HG03378 (cell line): ENCODE measurements around the gene GNAL.
"Not testable (repeated sequence)": the region's sequence is repeated elsewhere in the genome, so short reads cannot be mapped to it uniquely, and the experiment has no call there.

Source experiments
- ATAC-seq: cut with Tn5 transposase; IDR thresholded peaks from one replicate; pipeline ENCODE4 v1.9.1; 2021; ENCODE audit warnings: mild to moderate bottlenecking, moderate library complexity; ENCODE audit not compliant: unreplicated experiment

The GNAL gene

DNA sequence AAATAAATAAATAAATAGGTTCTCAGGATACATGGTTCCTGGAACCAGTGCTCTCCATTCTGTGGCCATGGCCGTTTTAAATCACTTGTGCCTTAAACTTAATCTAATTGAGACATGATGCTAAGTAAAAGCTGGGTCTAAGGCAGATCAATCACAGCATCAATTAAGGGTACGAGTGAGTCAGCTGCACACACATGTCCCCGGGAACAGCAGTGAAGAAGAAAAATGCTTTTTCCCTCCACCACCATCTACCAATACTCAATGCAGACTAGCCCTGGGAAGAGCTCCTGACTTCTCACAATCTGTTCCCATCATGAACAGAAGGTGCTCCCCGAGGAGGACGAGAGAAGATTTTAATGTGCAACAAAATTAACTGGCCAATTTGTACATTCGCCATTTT lies 155.4 kb downstream of the GNAL start:
- no peak for ATAC-seq

DNA sequence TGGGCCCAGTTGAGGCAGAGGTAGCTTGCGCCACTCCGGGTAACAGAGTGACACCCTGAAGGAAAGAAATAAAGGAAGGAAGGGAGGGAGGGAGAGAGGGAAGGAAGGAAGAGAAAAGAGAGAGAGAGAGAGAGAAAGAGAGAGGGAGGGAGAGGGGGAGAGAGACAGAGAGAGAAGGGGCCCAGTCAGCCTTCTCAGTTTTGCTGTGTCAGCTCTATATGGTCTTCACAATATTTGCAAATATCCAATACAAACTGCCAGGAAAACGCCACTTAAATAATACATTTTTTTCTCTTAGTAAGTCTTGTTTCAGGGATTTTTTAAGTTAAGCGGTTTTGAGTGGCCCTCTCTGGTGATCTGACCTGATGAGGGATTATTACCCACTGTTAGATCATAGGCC lies 156.6 kb downstream of the GNAL start:
- ATAC-seq = no peak

DNA sequence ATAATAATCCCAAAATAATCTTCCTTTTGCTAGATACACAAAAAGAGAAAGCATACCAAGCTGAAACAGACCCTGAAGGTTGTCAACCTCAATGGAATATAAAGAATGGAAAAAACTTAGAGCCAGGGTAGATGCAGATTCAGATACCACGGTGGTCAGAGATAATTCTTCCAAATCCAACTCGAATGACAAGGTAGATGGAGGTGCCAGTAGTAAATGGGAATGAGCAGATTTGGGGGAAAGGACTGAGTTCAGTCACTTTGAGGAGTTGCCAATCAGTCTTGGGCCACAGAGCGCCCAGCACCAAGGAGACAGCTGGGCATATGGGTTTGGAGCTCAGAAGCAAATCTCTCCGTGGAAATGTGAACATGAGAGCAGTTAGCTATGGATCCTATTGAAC lies 158.7 kb downstream of the GNAL start:
- no peak for ATAC-seq

DNA sequence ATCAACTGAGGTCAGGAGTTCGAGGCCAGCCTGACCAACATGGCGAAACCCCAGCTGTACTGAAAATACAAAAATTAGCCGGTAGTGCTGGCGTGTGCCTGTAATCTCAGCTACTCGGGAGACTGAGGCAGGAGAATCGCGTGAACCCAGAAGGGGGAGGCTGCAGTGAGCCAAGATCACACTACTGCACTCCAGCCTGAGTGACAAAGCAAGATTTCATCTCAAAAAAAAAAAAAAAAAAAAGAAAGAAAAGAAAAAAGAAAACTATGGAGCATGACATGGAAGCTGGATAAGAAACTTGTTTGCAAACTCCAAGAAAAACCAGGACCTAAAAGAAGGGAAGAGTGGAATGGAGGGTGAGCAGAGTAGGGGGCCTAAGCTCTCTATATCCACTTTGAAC lies 160.2 kb downstream of the GNAL start:
- no peak for ATAC-seq

DNA sequence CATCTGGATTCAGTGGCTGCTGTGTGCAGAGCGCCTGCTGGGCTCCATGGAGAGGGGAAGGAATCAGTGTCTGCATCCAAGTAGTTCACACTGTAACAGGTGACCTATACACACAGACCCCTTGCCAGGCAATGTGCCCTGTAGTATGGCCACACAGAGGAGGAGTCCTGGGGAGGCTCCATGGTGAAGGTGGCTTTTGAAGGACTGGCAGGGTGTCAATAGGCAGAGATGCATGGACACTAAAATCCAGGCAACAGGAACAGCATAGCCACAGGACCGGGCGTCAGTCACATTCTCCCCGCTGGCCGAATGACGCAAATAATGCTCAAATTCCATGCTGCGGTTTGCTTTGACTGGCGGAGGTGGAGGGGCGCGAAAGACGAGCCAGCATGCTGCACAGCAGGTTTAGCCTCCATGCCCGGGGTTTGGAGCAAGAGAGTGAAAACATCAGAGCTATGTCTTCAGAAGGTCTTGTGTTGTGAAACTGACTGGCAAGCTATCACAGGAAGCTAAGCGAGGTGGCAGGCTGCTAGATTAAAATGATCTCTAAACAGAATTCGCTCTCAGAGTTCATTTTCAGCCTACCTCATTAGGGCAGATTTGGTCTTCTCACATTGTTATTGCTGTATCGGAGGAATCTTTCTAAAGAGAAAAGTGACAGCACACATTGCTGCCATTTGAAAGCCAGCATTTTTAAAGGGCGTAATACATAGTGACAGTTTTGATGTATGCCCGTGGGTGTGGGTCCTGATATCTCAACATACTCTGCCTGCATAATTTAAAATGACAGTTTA lies 161.0 kb downstream of the GNAL start:
- ATAC-seq = no peak

DNA sequence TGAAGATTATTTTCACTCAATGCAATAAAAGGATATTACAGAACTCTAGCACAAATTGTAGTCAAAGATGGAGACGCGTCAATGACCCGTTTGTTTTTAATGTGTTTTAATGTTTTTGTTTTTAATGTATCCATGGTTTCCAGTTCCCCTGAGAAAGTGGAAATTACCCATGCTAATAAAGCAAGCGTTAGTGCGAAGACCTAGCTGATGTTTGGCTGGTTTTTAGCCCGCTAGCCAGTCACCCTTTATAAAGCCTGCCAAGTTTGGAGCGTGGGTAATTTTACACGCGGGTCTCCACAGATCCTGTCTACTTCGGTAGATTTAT lies 161.7 kb downstream of the GNAL start:
- ATAC-seq = peak; percentile 45

DNA sequence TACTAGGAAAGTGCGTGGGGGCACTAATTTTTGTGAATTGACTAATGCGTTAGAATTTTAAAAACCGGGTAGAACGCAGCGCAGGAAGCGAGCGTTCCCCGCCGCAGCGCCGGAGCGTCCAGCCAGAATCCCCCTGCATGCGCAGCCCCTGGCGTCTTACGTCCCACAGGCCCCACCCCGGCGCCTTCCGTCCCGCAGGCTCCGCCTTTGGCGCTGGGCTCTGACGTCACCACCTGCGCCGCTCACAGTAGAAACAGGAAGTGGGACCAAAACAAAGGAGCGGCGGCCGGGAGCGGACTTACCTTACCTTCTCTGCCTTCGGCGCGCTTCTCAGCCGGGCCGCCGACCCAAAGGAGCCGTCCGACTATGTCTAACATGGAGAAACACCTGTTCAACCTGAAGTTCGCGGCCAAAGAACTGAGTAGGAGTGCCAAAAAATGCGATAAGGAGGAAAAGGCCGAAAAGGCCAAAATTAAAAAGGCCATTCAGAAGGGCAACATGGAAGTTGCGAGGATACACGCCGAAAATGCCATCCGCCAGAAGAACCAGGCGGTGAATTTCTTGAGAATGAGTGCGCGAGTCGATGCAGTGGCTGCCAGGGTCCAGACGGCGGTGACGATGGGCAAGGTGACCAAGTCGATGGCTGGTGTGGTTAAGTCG lies 162.2 kb downstream of the GNAL start, which contains the start of gene CHMP1B:
Gene CHMP1B, plus strand, starts transcription at position 268 of the 660 bp plus-strand sequence. Its CDS starts 99 bp downstream, at position 367.
- ATAC-seq = peak; percentile 85

DNA sequence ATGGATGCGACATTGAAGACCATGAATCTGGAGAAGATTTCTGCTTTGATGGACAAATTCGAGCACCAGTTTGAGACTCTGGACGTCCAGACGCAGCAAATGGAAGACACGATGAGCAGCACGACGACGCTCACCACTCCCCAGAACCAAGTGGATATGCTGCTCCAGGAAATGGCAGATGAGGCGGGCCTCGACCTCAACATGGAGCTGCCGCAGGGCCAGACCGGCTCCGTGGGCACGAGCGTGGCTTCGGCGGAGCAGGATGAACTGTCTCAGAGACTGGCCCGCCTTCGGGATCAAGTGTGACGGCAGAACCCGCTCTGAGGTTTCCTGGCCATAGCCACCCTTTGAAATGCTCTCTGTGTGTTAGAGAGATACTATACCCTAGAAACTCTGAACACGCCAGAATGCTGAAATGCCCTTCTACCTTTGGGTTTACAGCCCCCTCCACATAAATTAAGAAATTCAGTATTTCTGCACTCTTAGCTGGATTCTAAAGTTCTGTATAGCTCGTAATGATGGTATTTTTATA lies 162.8 kb downstream of the GNAL start:
- ATAC-seq = no peak

DNA sequence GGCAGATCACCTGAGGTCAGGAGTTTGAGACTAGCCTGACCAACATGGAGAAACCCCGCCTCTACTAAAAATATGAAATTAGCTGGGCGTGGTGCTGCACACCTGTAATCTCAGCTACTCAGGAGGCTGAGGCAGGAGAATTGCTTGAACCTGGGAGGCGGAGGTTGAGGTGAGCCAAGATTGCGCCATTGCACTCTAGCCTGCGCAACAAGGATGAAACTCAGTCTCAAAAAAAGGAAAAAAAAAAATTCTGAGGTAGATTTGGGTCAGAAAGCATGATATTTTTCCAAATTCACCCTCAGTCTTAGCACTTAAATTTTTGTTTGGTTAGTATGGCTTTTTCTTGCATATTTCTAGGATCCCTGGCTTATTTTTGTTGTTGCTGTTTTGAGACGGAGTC lies 165.5 kb downstream of the GNAL start:
- ATAC-seq = not testable (repeated sequence)

DNA sequence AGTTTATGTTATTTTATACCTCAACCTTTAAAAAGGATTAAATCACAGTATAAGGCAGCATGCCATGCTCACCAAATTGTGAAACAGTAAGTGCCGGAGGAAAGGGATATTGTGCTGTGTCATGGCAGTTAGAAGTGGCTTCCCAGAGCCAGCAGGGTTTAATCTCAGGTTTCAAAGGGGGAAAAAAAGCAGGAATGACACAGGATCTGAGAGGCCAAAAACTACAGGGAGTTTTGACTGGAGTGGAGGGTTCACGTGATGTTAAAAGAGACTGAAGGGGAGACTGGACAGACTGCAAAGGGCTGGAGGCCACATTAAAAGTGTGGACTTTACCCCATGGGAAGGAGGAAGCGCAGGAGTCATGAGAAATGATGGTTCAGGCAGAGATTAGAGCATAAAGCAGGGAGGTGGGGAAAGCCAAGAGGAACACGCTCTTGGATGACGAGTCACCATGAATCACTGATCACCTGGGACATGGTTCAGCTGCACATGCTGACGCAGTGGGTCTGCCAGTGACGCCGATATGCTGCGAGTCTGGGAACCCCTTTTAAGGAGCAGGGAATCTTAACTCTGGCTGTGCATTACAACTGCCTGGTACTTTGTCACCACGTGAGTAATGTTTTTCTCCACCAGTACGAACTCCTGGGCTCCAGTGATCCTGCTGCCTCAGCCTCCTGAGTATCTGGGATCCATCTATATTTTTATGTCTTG lies 168.3 kb downstream of the GNAL start:
- no peak for ATAC-seq

DNA sequence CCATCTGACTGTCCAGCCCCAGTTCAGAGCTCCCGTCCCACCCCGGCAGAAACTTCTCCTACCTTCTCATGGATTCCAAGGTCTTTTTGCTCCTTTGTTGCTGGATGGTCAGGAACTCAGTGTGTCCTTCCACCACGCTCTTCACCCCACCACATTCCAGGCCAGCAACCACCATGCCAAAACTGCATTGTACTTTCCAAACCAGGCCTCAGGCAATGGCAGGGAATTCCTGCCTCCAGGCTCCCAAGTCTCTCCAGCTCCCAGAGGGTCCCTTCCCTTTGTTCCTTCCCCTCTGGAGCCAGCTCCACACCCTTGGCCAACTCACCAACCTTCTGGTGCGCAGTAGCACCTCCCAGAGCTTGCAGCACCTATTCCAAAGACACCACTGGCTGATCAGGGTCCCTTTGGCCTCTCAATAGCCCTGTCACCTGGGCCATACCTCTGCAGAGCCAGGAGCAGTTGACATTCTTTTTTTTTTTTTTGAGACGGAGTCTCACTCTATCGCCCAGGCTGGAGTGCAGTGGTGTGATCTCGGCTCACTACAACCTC lies 170.3 kb downstream of the GNAL start:
- ATAC-seq = no peak

DNA sequence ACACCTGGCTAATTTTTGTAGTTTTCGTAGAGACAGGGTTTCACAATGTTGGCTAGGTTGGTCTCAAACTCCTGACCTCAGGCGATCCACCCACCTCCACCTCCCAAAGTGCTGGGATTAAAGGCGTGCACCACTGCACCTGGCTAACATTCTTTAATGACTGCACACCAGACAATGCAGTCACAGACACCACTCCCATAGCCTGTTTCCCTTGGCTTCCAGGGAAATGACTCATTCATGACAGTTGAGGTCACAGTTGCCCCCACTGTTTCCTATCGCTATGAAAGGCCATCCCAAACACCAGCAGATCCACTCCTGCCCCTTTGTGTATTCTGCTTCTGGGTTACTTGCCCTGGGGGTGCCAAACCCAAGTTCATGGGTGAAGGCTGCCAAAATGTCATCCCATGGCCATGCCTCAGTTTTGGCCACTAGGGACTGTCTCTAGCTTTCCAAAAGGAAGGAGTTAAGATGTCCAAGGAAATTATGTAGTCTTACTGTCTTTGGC lies 170.9 kb downstream of the GNAL start:
- ATAC-seq = no peak

DNA sequence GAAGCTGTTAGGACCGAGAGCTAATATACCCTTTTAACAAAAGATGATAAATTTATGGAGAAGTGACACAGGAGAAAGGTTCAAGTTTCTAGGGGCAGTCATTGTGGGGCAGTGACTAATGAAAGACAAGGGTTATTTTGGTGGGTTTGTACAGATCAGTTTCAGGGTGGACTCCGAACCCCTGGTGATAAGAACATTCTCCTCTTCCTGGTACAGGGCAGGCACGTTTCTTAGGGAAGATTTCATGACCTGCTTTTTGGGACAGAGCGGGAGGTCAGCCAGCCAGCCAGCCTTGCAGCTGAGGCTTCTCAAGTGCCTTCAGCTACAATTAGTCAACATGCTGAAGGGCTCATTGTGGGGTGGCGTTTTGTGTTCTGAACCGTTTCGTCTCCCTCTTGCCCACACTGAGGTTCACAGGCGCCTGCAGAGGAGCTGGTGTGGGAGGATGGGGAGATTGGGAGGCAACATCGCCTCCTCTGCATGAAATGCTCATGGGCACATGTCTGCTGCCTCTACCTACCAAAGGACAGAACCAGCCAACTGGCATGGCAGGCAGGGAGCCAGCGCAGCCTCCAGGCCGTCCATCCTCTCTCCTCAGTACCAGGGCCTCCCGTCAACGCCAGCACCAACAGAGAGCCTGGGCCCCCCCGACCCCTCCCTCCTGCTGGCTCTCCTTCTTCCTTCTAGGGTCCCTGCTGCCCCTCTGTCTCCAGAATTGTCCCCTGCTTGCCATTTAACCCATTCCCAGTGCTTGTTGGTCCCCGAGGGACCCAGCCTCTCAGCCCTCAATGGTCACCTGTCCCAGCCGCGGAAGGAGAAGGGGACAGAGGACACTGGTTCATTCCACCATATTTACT lies 171.8 kb downstream of the GNAL start:
- ATAC-seq = no peak

DNA sequence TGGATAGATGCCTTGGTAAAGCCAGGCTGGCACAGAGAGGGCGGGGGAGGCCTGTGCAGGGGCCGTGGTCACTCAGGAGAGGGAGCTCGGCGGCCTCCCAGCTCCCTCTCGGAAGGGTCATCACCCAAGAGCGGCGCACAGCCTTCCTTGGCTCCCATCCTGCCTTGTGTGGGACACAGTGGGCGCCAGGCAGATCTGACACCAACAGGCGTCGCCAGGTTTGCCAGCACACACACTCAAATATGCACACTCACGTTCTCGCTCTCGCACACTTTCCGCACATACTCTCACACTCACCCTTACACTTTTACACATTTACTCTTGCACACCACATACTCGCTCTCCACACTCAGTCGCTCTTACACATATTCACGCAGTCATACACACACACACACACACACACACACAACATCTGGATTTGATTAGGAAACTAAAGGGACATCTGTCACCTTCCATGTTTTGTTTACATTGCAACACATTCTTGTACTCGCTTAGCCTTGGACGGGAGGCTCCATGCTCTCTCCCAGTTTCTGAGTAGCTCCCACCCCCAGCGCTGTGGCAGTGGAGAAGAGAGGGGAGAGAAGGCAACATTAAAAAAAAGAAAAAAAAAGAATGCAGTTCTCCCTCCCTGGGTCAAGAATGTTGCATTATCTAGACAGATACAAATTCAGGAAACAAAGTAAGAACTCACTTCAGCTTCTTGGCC lies 172.7 kb downstream of the GNAL start:
- no peak for ATAC-seq

DNA sequence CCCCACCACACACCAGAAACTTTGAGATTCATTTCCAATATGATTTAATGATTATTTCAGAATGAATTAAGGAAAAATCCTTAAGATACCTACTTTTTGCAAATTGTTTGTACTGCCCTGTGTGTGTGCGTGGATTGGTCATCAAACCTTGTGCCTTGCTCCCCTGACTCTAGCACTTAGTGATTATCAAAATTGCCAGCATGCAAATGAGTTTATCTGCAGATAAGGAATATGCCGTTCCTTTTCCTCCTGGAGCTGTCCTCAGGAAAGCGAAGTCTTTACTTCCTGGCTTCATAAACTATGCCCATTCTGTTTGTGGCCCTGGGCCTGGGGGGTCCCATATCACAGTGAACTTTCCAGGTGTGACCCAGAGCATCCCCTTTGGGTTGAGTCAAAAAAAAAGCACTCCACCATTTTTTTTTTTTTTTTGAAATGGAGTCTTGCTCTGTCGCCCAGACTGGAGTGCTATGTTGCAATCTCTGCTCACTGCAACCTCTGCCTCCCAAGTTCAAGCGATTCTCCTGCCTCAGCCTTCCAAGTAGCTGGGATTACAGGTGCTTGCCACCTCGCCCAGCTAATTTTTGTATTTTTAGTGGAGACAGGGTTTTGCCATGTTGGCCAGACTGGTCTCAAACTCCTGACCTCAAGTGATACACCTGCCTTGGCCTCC lies 173.5 kb downstream of the GNAL start:
- no peak for ATAC-seq

DNA sequence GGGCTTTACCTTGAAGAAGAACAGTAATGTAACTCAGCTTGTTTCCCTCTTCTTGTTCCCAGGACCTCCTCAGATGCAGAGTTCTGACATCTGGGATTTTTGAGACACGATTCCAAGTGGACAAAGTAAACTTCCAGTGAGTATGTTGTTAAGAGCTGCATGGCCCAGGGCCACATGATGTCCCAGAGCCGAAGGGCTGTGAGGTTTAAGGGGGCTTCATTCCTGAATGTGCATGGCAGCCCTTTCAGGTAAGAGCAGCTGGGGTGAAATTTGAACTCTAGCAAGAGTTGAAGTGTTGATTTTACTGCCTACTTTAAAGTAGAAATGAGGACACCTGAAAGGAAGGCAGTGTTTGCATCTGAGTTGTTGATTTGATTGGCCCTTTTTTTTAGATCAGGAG lies 175.4 kb downstream of the GNAL start:
- ATAC-seq = no peak

DNA sequence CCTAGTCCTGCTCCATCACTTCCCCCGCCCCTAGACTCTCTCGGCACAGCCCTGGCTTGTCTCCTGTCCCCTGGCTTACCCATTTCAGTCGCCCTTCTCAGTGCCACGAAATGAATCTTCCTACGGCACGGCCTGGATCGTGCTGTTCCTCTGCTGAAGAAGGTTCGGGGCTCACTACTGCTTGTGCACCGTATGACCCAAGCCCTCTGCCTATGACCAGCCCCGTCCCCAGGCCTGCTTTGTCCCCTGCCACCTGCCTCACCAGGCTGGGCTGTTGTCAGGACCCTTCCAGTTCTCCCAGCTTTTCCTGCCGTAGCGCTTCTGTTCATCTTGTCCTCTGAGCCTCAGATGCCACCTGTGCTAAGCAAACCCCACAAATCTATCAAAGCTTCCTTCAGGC lies 176.0 kb downstream of the GNAL start:
- ATAC-seq = no peak

DNA sequence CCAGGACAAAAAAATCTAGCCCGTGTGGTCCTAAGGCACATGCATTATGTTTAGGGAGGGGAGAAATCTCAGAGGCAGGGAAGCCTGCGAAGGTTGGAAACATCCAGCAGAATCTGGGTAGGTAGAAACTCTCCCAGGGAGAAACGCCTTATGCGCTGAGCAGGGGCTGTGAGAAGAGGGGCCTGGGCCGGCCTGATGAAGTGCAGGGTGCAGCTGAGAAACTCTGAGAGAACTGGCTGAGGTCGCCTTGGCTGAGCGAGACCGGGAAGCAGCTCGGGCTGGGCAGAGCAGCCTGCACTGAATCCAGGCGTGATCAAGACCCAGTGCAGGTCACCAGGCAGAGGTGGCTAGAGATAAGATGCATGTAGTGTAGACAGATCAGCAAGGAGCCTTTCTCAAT lies 177.3 kb downstream of the GNAL start:
- no peak for ATAC-seq

DNA sequence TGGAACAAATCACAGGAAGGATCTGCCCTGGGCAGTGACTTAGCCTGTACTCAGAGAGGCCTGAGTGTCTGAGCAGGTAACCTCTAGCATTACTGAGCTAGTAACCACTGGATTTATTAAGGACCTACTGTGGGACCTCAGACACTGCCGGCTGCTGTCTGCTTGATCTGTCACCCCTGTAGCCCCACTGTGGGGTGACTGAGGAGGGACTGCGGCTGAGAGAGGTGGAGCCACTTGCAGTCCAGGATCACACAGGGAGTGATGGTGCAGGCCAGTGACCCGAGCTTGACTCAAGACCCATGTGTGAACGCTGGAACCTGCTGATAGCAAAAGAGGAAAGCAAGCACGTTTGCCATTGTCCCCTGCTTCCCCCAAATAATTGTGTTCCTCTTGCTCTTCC lies 177.7 kb downstream of the GNAL start:
- ATAC-seq = no peak
